ENCODE results near the gene TNNT1.

Gene TNNT1

DNA sequence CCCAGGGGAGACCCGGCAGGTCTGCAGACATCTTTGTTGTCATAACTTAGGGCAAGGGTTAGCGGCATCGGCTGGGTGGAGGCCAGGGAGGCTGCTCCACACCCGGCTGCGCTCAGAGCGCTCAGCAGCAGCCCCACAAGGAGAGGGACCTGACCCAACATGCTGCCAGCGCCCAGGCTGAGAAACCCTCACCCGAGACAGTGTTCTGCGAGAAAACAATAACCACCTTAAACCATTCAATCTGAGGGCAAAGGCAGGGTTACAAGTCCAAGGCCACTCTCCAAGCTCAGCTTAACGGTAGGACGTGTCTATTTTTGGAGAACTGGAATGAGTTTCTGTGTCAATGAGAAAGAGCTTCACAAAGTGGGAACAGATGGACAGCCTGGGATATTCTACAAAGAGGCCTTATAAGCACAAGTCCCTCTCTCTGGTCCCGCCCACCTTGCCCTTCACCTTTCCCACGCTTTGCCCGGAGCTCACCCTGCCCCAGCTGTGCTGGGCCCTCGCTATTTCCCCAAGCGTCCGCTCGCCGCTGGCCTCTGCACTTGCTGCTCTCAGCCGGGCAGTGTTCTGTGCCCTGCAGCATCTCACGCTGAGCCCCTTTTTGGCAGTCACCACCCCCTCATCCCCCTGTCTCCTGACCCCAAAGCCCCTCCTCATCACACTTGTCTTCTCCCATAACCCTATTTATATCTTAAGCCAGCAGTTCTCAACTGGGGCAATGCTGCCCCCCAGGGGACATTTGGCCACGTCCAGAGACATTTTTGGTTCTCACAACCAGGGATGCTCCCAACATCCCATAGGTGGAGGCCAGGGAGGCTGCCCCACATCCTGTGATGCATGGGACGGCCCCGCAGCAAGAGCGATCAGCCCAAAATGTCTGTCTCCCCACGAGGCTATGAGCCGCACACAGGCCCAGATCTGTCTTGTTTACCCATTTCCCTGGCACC is 49.2 kb downstream of the TNNT1 start:
- Histone ChIP-seq H3K36me3 (replicated peaks) (peaks cover 9% of the 10 kb centered on the region), H3K27me3 (ENCODE audit: low read depth) (no peaks in the 10 kb centered on the region), H3K9me3 (no peaks in the 10 kb centered on the region), H3K4me1 (no peaks in the 10 kb centered on the region), H3K4me3 (no peak overlapping the region)
- in situ Hi-C loops (cut with MboI; ENCODE audit: low sequenced_read_pairs): no loop called here
- DNase-seq (ENCODE audit: low spot score in 2 of 2): no peak

DNA sequence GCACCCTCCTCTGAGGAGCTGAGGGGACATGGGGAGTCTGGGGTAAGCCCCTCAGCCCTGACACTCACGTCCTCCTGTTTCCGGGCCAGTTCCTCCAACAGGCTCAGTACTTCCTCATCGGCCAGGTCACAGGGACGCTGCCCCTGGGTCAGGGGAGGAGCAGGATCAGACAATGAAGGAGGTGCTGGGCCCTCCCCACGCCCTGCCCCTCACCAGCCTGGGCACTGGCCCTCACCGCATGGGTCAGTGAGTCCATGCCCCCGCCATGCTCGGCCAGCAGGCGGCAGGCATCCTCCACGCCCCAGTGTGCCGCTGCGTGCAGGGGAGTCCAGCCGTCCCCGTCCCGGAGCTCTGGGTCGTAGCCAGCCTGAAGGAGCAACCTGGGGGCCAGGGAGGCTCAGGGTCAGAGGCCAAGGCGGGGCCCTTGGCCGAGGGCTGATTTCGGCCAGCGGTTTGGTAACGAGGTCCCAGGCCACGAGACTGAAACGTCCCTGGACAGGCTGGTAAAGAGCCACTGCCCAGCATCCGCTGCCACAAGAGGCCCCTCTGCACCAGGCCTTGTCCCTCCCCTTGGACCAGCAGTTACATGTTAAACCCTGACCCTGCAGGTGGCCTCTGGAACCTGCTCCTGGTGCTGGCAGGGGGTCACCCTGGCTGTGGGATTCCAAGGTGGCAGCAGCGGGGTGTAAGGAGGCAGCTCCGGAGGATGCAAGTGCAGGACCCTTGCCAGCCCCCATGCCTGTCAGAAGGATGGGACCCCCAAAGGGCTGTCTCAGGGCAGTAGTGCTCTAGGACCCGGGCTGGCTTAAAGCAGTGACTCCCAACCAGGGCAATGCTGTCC is 50.1 kb downstream of the TNNT1 start:
- Histone ChIP-seq H3K4me3 (no peak overlapping the region), H3K9me3 (no peaks in the 10 kb centered on the region), H3K27me3 (ENCODE audit: low read depth) (no peaks in the 10 kb centered on the region), H3K36me3 (replicated peaks) (peaks cover 14% of the 10 kb centered on the region), H3K4me1 (no peaks in the 10 kb centered on the region)
- in situ Hi-C loops (cut with MboI; ENCODE audit: low sequenced_read_pairs): no loop called here
- no peak for DNase-seq (ENCODE audit: low spot score in 2 of 2)

DNA sequence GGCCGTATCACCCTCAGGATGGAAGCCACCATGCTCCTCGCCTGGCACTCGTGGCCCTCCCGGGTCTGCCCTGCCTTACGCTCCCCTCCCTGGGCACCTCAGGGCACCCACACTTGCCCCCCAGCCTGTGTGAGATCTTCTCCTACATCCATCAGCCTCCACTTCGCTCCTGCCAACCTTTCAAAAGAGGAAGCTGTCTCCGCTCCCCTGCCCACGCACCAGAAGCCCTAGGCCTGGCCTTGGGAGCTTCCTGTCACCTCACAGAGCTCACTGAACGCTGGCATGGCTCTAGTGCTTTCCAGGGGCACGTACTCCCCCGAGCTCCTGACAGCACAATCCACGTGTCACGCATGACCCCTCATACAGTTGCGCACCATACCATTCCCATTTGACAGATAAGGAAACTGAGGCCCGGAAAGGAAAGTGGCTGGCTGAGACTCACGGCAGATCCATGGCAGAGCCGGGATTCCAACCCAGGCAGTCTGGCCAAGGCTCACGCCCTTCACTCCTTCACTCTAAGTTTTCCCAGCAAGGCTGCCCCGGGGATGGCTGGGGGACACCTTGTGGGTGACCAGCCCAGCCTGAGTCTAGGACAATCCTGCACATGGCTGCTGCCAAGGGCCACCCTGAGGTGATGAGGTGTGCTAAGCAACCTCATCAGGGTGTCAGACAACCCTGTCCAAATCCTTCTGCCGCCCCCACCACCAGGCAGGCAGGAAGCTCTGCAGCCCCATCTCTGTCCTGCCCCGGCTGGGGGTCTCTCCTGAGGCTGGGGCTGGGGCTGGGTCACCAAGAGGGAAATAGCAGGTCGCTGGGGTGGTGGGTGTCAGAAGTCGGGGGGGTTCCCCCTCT is 50.9 kb downstream of the TNNT1 start:
- Histone ChIP-seq H3K4me3 (no peak overlapping the region), H3K4me1 (no peaks in the 10 kb centered on the region), H3K36me3 (replicated peaks) (peaks cover 12% of the 10 kb centered on the region), H3K9me3 (no peaks in the 10 kb centered on the region), H3K27me3 (ENCODE audit: low read depth) (no peaks in the 10 kb centered on the region)
- in situ Hi-C loops (cut with MboI; ENCODE audit: low sequenced_read_pairs): no loop called here
- DNase-seq (ENCODE audit: low spot score in 2 of 2): no peak

DNA sequence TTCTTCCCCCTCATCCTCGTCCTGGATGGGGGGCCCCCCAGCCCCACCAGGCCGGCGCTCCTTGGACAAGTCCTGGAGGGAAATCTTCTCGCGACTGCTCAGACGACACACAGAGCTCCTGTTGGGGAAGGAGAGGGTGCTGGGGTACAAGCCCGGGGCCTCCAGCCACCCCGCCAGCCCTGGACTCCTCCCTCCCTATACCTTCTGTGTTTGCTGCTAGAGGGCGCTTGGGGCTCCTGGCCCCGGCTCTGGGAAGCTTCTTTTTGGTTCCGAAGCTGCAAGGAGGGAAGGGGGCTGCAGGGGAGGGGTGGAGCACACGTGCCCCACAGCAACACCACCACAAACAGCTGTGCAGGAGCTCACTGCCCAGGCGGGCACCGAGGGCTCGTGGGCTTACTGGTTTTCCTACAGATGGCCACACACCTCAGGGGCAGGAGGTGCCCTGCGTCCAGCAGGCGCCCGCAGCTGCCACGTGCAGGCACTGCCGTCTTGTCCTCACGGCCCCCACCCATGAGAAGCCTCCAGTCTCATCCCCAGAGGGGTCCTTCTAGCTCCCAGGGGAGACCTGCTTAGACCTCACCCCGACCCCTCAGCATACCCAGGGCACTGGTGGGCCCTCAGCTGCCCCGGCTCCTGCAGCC is 52.8 kb downstream of the TNNT1 start:
- H3K9me3 ChIP-seq: no peaks in the 10 kb centered on the region
- peaks cover 8% of the 10 kb centered on the region for H3K36me3 ChIP-seq (replicated peaks)
- in situ Hi-C loops (cut with MboI; ENCODE audit: low sequenced_read_pairs): no loop called here
- H3K27me3 ChIP-seq (ENCODE audit: low read depth): no peaks in the 10 kb centered on the region
- H3K4me1 ChIP-seq: no peaks in the 10 kb centered on the region
- H3K4me3 ChIP-seq: no peak overlapping the region
- DNase-seq (ENCODE audit: low spot score in 2 of 2): no peak

DNA sequence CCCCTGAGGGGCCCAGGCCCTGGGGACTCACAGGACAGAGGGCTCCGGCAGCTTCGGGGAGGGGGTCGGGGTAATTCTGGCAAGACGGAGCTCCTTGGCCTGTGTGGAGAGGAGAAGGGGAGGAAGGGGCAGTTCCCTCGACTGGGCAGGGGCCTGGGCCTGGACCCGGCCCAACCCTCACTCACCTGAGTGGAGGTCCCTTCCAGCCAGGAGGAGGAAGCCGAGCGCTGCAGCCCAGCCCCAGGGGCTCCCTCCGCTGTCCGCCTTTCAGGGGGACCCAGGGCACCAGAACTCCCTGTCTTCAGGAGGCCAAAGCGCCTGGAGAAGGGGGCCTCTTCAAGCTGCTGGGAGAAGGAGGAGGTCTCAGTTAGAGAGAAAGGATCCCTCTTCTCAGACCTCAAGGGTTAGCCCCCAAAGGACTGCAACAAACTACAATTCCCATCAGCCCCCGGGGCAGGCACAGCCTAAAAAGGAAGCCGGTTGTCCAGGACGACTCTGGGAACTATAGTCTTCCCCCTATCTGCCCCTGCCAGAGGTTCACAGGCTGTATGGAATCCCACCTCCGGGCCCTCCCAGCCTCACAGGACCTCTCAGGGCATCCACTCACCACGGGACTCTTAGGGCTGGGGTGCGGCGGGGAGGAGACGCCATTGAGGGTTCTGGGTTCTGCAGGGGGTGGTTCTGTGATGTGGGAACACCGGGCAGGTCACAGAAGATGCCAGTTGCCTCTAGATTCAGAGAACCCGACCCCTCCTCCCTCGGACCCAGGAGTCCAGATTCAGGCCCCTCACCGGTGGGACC is 53.5 kb downstream of the TNNT1 start:
- Histone ChIP-seq H3K4me3 (no peak overlapping the region), H3K36me3 (replicated peaks) (peaks cover 15% of the 10 kb centered on the region), H3K27me3 (ENCODE audit: low read depth) (no peaks in the 10 kb centered on the region), H3K4me1 (no peaks in the 10 kb centered on the region), H3K9me3 (no peaks in the 10 kb centered on the region)
- peak in 1 of 2 experiments; percentile 37 for DNase-seq (ENCODE audit: low spot score in 2 of 2)
- in situ Hi-C loops (cut with MboI; ENCODE audit: low sequenced_read_pairs): no loop called here

DNA sequence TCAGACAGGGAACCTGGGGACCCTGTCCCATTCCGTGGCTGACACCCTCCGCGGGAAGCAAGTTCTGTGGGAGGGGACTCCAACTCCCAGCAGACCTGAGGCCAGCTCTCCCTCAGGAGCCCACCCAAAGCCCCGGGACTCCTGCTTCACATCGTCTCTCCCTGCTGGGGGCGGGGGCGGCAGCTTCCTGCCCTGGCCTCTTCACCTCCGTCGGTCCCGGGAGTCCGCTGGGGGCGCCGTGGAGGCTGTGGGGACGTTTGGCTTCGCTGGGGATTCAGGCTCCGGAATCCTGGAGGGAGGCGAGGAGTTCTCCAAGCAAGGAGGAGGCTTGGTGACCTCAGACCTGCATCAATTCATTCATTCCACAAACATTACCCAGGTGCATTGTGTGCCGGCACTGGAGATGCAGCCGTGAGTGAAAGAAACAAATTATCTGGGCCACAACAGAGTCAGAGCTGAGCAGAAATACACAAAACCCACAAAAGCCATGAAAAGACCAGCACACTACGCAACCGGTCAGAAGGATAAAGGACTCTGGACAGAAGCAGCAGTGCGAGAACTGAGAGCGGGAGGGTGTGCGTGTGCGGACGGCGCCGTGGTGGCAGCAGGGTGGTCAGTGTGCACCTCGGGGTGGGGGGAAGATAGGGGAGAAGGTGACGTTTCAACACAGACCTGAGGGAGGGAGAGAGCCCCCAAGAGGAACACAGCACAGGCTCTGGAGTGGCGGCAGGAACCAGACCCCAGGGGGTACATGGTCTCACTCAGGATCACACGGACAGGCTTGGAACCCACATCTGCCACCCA is 54.3 kb downstream of the TNNT1 start:
- in situ Hi-C loops (cut with MboI; ENCODE audit: low sequenced_read_pairs): no loop called here
- H3K36me3 ChIP-seq (replicated peaks): peaks cover 15% of the 10 kb centered on the region
- H3K4me1 ChIP-seq: no peaks in the 10 kb centered on the region
- H3K27me3 ChIP-seq (ENCODE audit: low read depth): no peaks in the 10 kb centered on the region
- no peaks in the 10 kb centered on the region for H3K9me3 ChIP-seq
- no peak overlapping the region for H3K4me3 ChIP-seq
- DNase-seq (ENCODE audit: low spot score in 2 of 2): no peak

DNA sequence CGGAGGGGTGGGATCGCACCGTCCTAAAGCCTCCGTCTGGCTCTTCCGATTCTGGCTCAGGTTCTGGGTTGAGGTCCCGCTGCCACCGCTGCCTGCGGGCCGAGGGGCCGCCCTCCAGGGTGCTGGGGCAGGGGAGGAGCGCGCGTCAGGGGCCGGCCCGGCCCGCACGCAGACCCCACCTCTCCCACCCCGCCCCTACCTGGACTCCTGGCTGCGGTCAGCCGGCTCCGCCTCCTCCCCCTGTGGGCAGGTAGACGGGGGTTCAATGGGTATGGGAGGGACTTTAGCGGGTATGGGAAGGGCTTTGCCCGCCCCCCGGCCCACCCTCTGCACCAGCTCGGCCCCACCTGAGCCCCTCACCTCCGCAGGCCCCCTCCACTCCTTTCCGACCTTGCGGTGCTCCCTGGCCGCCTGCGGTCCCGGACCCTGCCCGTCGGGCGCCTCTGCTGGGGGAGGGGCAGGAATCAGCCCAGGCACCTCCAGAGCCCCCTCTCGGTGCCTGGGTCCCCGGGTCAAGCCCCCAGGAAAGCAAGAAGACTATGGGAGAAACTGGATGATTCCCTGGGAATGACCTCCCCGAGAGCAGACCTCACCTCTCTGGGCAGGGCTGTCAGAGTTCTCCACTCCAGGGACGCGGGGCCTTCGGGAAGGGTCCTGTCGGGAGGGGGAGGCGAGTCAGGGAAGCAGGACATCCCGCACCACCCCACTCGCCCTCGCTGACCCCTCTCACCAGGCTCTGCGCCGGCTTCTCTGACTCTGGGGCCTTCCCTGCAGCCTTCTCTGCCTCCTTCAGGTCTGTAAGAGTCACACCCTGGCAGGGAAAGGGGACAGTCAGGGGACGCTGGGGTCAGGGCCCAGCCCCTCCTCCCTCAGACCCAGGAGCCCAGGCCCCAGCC is 56.3 kb downstream of the TNNT1 start:
- H3K27me3 ChIP-seq (ENCODE audit: low read depth): no peaks in the 10 kb centered on the region
- in situ Hi-C loops (cut with MboI; ENCODE audit: low sequenced_read_pairs): no loop called here
- no peak for DNase-seq (ENCODE audit: low spot score in 2 of 2)
- H3K36me3 ChIP-seq (replicated peaks): peaks cover 15% of the 10 kb centered on the region
- H3K4me3 ChIP-seq: no peak overlapping the region
- no peaks in the 10 kb centered on the region for H3K9me3 ChIP-seq
- no peaks in the 10 kb centered on the region for H3K4me1 ChIP-seq

DNA sequence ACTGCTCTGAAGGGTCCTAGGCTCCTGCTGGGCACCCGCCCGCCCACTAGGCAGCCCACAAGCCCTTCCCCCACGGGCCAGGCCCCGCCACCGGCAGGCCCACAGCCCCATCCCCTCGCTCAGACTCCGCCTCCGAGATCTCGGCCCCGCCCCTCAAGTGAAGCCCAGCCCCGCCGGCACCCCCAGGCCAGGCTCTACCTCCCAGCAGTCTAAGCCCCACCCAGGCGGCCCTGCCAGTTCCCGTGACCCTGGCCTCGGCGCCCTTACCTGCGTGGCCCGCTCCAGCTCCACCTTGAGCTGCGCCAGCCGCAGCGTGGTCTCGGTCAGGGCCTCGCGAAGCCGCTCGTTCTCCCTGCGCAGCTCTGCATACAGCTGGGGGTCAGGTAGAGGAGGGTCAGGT is 57.1 kb downstream of the TNNT1 start:
- H3K4me1 ChIP-seq: no peaks in the 10 kb centered on the region
- in situ Hi-C loops (cut with MboI; ENCODE audit: low sequenced_read_pairs): no loop called here
- peak in 1 of 2 experiments; percentile 61 for DNase-seq (ENCODE audit: low spot score in 2 of 2)
- H3K4me3 ChIP-seq: no peak overlapping the region
- H3K27me3 ChIP-seq (ENCODE audit: low read depth): no peaks in the 10 kb centered on the region
- peaks cover 15% of the 10 kb centered on the region for H3K36me3 ChIP-seq (replicated peaks)
- no peaks in the 10 kb centered on the region for H3K9me3 ChIP-seq

DNA sequence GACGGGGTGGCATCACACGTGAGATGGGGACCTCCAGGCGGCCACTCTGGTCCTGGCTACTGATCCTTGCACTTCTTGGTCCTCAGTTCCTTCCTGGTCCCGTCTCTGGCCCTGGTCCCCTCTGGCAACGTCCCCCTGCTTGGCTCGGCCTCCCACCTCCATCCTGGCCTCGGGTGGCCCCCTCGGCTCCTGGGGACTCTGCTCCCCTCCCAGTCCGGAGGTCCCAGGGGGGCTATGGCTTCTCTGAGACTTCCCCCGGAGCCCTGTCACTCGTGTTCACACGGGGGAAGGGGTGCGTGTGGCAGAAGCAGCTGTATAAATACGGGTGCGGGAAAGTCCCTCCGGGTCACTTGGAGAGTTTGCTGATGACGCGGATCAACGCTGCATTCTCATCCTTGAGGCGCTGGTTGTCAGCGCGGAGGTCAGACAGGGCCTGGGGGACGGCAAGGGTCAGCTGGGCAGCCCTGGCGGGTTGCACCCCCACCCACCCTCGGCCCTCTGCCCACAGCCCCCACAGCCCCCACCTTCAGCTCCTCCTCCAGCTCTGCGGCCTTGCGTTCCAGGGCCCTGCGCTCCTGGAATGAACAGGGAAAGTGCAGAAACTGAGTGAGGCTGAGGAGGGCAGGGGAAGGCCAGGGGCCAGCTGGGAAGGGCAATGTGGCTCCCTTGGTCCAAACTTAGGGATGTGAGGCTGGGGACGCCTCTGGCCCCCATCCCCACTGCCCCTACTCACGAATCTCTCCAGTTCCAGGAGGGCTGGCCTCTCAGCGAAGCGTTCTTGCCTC is 57.7 kb downstream of the TNNT1 start:
- Histone ChIP-seq H3K4me1 (no peaks in the 10 kb centered on the region), H3K9me3 (no peaks in the 10 kb centered on the region), H3K36me3 (replicated peaks) (peaks cover 15% of the 10 kb centered on the region), H3K27me3 (ENCODE audit: low read depth) (no peaks in the 10 kb centered on the region), H3K4me3 (no peak overlapping the region)
- no peak for DNase-seq (ENCODE audit: low spot score in 2 of 2)
- in situ Hi-C loops (cut with MboI; ENCODE audit: low sequenced_read_pairs): no loop called here

DNA sequence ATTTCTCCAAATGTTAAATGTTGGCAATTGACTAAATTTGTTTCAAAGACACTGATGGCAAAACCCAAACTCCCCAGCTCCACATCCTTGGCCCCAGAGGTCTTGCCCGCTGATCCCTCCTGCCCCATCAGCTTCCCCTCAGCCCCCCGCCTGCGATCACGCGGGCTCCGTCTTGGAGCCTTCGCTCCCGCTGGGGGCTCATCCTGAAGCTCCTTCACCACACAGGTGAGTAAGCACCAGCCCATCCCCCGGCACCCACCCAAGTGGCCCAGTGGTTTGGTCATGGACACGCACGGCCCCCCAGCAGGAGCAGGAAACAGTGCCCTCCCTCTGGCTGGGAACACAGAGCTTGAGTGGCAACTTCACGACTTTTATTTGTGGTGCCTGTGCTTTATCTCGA is 58.4 kb downstream of the TNNT1 start:
- in situ Hi-C loops (cut with MboI; ENCODE audit: low sequenced_read_pairs): no loop called here
- Histone ChIP-seq H3K4me1 (no peaks in the 10 kb centered on the region), H3K27me3 (ENCODE audit: low read depth) (no peaks in the 10 kb centered on the region), H3K4me3 (no peak overlapping the region), H3K9me3 (no peaks in the 10 kb centered on the region), H3K36me3 (replicated peaks) (peaks cover 15% of the 10 kb centered on the region)
- DNase-seq (ENCODE audit: low spot score in 2 of 2): no peak
